H9 (cell line): ENCODE measurements around the gene MYO10. TPM values are rescaled to one million over a fixed set of nuclear protein-coding genes. Genes with fewer than 3 reads are reported as not detected.

Experiments
- DNase-seq: peaks from one replicate; pipeline ENCODE4 v3.0.0-alpha.2; 2017
- H2AFZ ChIP-seq: one replicate; pipeline ENCODE4 v1.6.1; 2013; ENCODE audit warnings: mild to moderate bottlenecking, low read length, control low read depth, moderate library complexity
- H2AK5ac ChIP-seq: 2 replicates; pipeline ENCODE4 v1.6.1; 2013; ENCODE audit warnings: low read length, control low read depth, mixed read lengths; ENCODE audit not compliant: insufficient read length
- H2BK120ac ChIP-seq: one replicate; pipeline ENCODE4 v1.6.1; 2013; ENCODE audit warnings: low read depth, mild to moderate bottlenecking, low read length, control low read depth, inconsistent platforms; ENCODE audit not compliant: poor library complexity, severe bottlenecking
- H2BK12ac ChIP-seq: 2 replicates; pipeline ENCODE4 v1.6.1; 2013; ENCODE audit warnings: low read length, control low read depth, mixed read lengths, low read depth; ENCODE audit not compliant: insufficient read length
- H2BK15ac ChIP-seq: 2 replicates; pipeline ENCODE4 v1.6.1; 2013; ENCODE audit warnings: low read depth, low read length, control low read depth
- H2BK20ac ChIP-seq: one replicate; pipeline ENCODE4 v1.6.1; 2013; ENCODE audit warnings: low read depth, mild to moderate bottlenecking, low read length, control low read depth, inconsistent platforms; ENCODE audit not compliant: poor library complexity, severe bottlenecking
- H2BK5ac ChIP-seq: 2 replicates; pipeline ENCODE4 v1.6.1; 2013; ENCODE audit warnings: low read length, control low read depth, mixed read lengths; ENCODE audit not compliant: insufficient read length
- H3K14ac ChIP-seq: 2 replicates; pipeline ENCODE4 v1.6.1; 2013; ENCODE audit warnings: low read length, control low read depth; ENCODE audit not compliant: insufficient read depth
- H3K18ac ChIP-seq: 2 replicates; pipeline ENCODE4 v1.6.1; 2013; ENCODE audit warnings: low read depth, mild to moderate bottlenecking, mixed read lengths, low read length, control low read depth; ENCODE audit not compliant: insufficient read length
- H3K23ac ChIP-seq: 2 replicates; pipeline ENCODE4 v1.6.1; 2013; ENCODE audit warnings: low read length, control low read depth, mixed read lengths, low read depth; ENCODE audit not compliant: insufficient read length
- H3K23me2 ChIP-seq: 2 replicates; pipeline ENCODE4 v1.6.1; 2013; ENCODE audit warnings: low read depth, mild to moderate bottlenecking, mixed read lengths, low read length, control low read depth; ENCODE audit not compliant: insufficient read length, poor library complexity, severe bottlenecking
- H3K27ac ChIP-seq: 2 replicates; pipeline ENCODE4 v1.5.1; 2013; ENCODE audit warnings: low read length, control low read depth, mixed read lengths, low read depth; ENCODE audit not compliant: insufficient read length
- H3K27me3 ChIP-seq: 2 replicates; pipeline ENCODE4 v1.6.1; 2013; ENCODE audit warnings: low read length, control low read depth, inconsistent platforms; ENCODE audit not compliant: insufficient read depth
- H3K4ac ChIP-seq: 2 replicates; pipeline ENCODE4 v1.6.1; 2013; ENCODE audit warnings: low read depth, mild to moderate bottlenecking, control low read depth, inconsistent platforms, low read length, moderate library complexity
- H3K4me1 ChIP-seq: 2 replicates; pipeline ENCODE4 v1.6.1; 2013; ENCODE audit warnings: low read length, control low read depth, inconsistent platforms; ENCODE audit not compliant: insufficient read depth
- H3K4me2 ChIP-seq: 2 replicates; pipeline ENCODE4 v1.6.1; 2013; ENCODE audit warnings: low read length, control low read depth, mixed read lengths; ENCODE audit not compliant: insufficient read length, insufficient read depth
- H3K56ac ChIP-seq: 2 replicates; pipeline ENCODE4 v1.6.1; 2013; ENCODE audit warnings: low read depth, mild to moderate bottlenecking, mixed read lengths, low read length, control low read depth; ENCODE audit not compliant: insufficient read length
- H3K79me1 ChIP-seq: 2 replicates; pipeline ENCODE4 v1.6.1; 2013; ENCODE audit warnings: low read depth, mild to moderate bottlenecking, moderate library complexity, low read length, control low read depth, inconsistent platforms; ENCODE audit not compliant: insufficient read depth, poor library complexity, severe bottlenecking
- H3K79me2 ChIP-seq: 2 replicates; pipeline ENCODE4 v1.6.1; 2013; ENCODE audit warnings: low read length, control low read depth, inconsistent platforms; ENCODE audit not compliant: insufficient read depth
- H3K9ac ChIP-seq: 2 replicates; pipeline ENCODE4 v1.6.1; 2013; ENCODE audit warnings: low read length, control low read depth, mixed read lengths; ENCODE audit not compliant: insufficient read length; ENCODE audit errors: extremely low read depth
- H3K9me3 ChIP-seq: one replicate; pipeline ENCODE4 v1.6.1; 2013; ENCODE audit warnings: low read depth, low read length, inconsistent platforms; ENCODE audit not compliant: control insufficient read depth
- H3T11ph ChIP-seq: one replicate; pipeline ENCODE4 v1.6.1; 2013; ENCODE audit warnings: mild to moderate bottlenecking, low read length, control low read depth, inconsistent platforms
- H4K20me1 ChIP-seq: one replicate; pipeline ENCODE4 v1.6.1; 2013; ENCODE audit not compliant: control insufficient read depth, insufficient read length, insufficient read depth
- H4K5ac ChIP-seq: 2 replicates; pipeline ENCODE4 v1.6.1; 2013; ENCODE audit warnings: low read depth, mild to moderate bottlenecking, mixed read lengths, low read length, control low read depth; ENCODE audit not compliant: insufficient read length
- H4K8ac ChIP-seq: replicated peaks from 2 replicates; pipeline ENCODE4 v1.6.1; 2013; ENCODE audit warnings: low read length, control low read depth, mixed read lengths, low read depth; ENCODE audit not compliant: insufficient read length
- H4K91ac ChIP-seq: 2 replicates; pipeline ENCODE4 v1.6.1; 2013; ENCODE audit warnings: low read depth, mild to moderate bottlenecking, moderate library complexity, mixed read lengths, low read length, control low read depth; ENCODE audit not compliant: insufficient read length
- H3K27ac Mint-ChIP-seq, 3 experiments: 2 replicates in 2 of 3; 3 replicates in 1 of 3; pipeline ENCODE4 v1.8.0; 2020 to 2021; ENCODE audit warnings: mixed read lengths in 3 of 3, mild to moderate bottlenecking in 1 of 3, moderate library complexity in 1 of 3
- H3K27me3 Mint-ChIP-seq: 2 replicates; pipeline ENCODE4 v1.8.0; 2021; ENCODE audit warnings: low read depth, mild to moderate bottlenecking, moderate library complexity, mixed read lengths
- H3K36me3 Mint-ChIP-seq, 3 experiments: 2 replicates in 2 of 3; 3 replicates in 1 of 3; pipeline ENCODE4 v1.8.0; 2020 to 2021; ENCODE audit warnings: low read depth in 3 of 3, mixed read lengths in 3 of 3; ENCODE audit not compliant: insufficient read depth in 1 of 3
- H3K4me1 Mint-ChIP-seq, 2 experiments: 2 replicates each; pipeline ENCODE4 v1.8.0; 2020; ENCODE audit warnings: mixed read lengths in 2 of 2
- H3K4me3 Mint-ChIP-seq, 2 experiments: 2 replicates in 1 of 2; 3 replicates in 1 of 2; pipeline ENCODE4 v1.8.0; 2020 to 2021; ENCODE audit warnings: mild to moderate bottlenecking in 2 of 2, mixed read lengths in 2 of 2, moderate library complexity in 1 of 2
- H3K9me3 Mint-ChIP-seq, 2 experiments: 2 replicates in 1 of 2; 3 replicates in 1 of 2; pipeline ENCODE4 v1.8.0; 2020; ENCODE audit warnings: mild to moderate bottlenecking in 2 of 2, mixed read lengths in 2 of 2, moderate library complexity in 1 of 2
- CTCF ChIP-seq: fragments of 200-600 bp; sonication (generic); conservative IDR thresholded peaks from 3 replicates; pipeline ENCODE4 v1.8.0; 2021; ENCODE audit warnings: antibody characterized with exemption, mild to moderate bottlenecking
- WGBS: extraction: QIAGEN DNeasy Blood & Tissue Kit; methylation state at CpG from one replicate; pipeline ENCODE4 v1.1.7; 2013; ENCODE audit warnings: missing lambda C conversion rate, low lambda C conversion rate, mixed read lengths; ENCODE audit not compliant: insufficient read length; ENCODE audit errors: extremely low coverage; 5-methylcytosine and 5-hydroxymethylcytosine counted together
- total RNA-seq: library from RNA; stranded (reverse); gene quantifications from 2 replicates; pipeline ENCODE4 v1.2.1, GENCODE V29; 2021

Gene MYO10
- total RNA-seq, 1 experiment from 2014 or later: 127 TPM

- Histone ChIP-seq H3K27ac (no peak overlapping the region), H3K23ac (no peak overlapping the region), H3K4me2 (no peak overlapping the region), H4K5ac (no peak overlapping the region), H3K9ac (no peak overlapping the region), H4K20me1 (no peaks in the 10 kb centered on the region), H4K91ac (no peak overlapping the region), H4K8ac (no peak overlapping the region), H2BK120ac (no peak overlapping the region), H2BK5ac (no peak overlapping the region), H3K4ac (no peak overlapping the region), H2BK12ac (no peak overlapping the region), H3K14ac (no peak overlapping the region), H3K56ac (no peak overlapping the region), H2AK5ac (no peak overlapping the region), H3T11ph (no peak overlapping the region), H3K23me2 (no peaks in the 10 kb centered on the region), H2AFZ (no peak overlapping the region), H3K18ac (no peak overlapping the region), H3K27me3 (no peaks in the 10 kb centered on the region), H3K4me1 (peaks cover 4% of the 10 kb centered on the region; the same call in 1 of the 2 replicates), H2BK20ac (no peak overlapping the region), H3K79me2 (peaks cover 7% of the 10 kb centered on the region; the same call in 1 of the 2 replicates), H2BK15ac (no peak overlapping the region), H3K9me3 (no peaks in the 10 kb centered on the region), H3K79me1 (no peaks in the 10 kb centered on the region)
- TF ChIP-seq CTCF: no peak
- Mint-ChIP-seq H3K36me3 (peaks cover 8 to 23% (median 16%) of the 10 kb centered on the region in 3 experiments), H3K4me1 (peaks cover 9 to 15% of the 10 kb centered on the region in 2 experiments; a peak in 3 of 4 replicates), H3K27ac (no peak overlapping the region), H3K4me3 (no peak overlapping the region), H3K27me3 (no peaks in the 10 kb centered on the region), H3K9me3 (peaks cover 0 to 5% of the 10 kb centered on the region in 2 experiments; a peak in 4 of 5 replicates)
- no CpG with 5 or more reads among the region's 4 CpGs for WGBS
- no peak for DNase-seq
Observed at GRCh38 chr5:16907270-16907669, 28.8 kb downstream of the MYO10 start.
